K562 (cell line): ENCODE data around the gene MPIG6B. TPM values are rescaled to one million over a fixed set of nuclear protein-coding genes. Genes with fewer than 3 reads are reported as not detected.
A peak's percentile ranks its signal among the peaks of the same experiment; 100 is the strongest.

Source experiments
- AFF1 ChIP-seq, 2 experiments: fragments of 450-650 bp; IDR thresholded peaks; 2 replicates each; pipeline ENCODE4 v1.6.1; 2018; ENCODE audit warnings: mild to moderate bottlenecking in 2 of 2, low read depth in 1 of 2; ENCODE audit not compliant: partially characterized antibody in 2 of 2
- BRD9 ChIP-seq: fragments of 450-650 bp; IDR thresholded peaks from 2 replicates; pipeline ENCODE4 v1.6.1; 2018; ENCODE audit warnings: low read depth; ENCODE audit not compliant: partially characterized antibody
- EP400 ChIP-seq: fragments of 450-650 bp; IDR thresholded peaks from 2 replicates; pipeline ENCODE4 v1.6.1; 2017; ENCODE audit warnings: antibody characterized with exemption, mild to moderate bottlenecking, moderate library complexity
- ETS2 ChIP-seq: IDR thresholded peaks from 2 replicates; pipeline ENCODE4 v1.6.1; 2016; ENCODE audit warnings: borderline replicate concordance, missing genetic modification characterization, mild to moderate bottlenecking, moderate library complexity, missing compliant biosample characterization; ENCODE audit not compliant: poor library complexity, severe bottlenecking
- ETV6 ChIP-seq, 3 experiments: fragments of 150-350 bp in 1 of 3; sonication (generic) in 1 of 3; formaldehyde crosslinking in 1 of 3; IDR thresholded peaks; 2 replicates each; pipeline versions ENCODE4 v1.6.1 to v1.8.0; 2014 to 2022; ENCODE audit warnings: borderline replicate concordance in 2 of 3, low read depth in 2 of 3, antibody characterized with exemption in 1 of 3, low read length in 1 of 3, mild to moderate bottlenecking in 1 of 3, missing genetic modification reagents in 1 of 3
- GABPB1 ChIP-seq: sonication (generic); formaldehyde crosslinking; IDR thresholded peaks from 2 replicates; pipeline ENCODE4 v1.8.0; 2022; ENCODE audit warnings: mild to moderate bottlenecking, missing genetic modification reagents
- RB1 ChIP-seq: fragments of 450-650 bp; IDR thresholded peaks from 2 replicates; pipeline ENCODE4 v1.6.1; 2017; ENCODE audit warnings: low read depth, mild to moderate bottlenecking
- RBM39 ChIP-seq: fragments of 200-400 bp; formaldehyde crosslinking; optimal IDR thresholded peaks from 2 replicates; pipeline ENCODE3; 2018; ENCODE audit warnings: low read depth, low read length
- SOX6 ChIP-seq: fragments of 450-650 bp; IDR thresholded peaks from 2 replicates; pipeline ENCODE4 v1.6.1; 2014; ENCODE audit warnings: mild to moderate bottlenecking
- TARDBP ChIP-seq: fragments of 450-650 bp; IDR thresholded peaks from 2 replicates; pipeline ENCODE4 v1.6.1; 2016
- THAP12 ChIP-seq: fragments of 250-450 bp; sonication (Bioruptor Pico); IDR thresholded peaks from 2 replicates; pipeline ENCODE4 v1.9.0; 2021; ENCODE audit warnings: mild to moderate bottlenecking, inconsistent platforms
- ZKSCAN3 ChIP-seq: fragments of 250-450 bp; sonication (Bioruptor Pico); IDR thresholded peaks from 2 replicates; pipeline ENCODE4 v1.4.0; 2020
- ZZZ3 ChIP-seq: fragments of 450-650 bp; IDR thresholded peaks from 2 replicates; pipeline ENCODE4 v1.6.1; 2016; ENCODE audit warnings: antibody characterized with exemption, mild to moderate bottlenecking, moderate library complexity
- polyA plus RNA-seq, 8 experiments: library from polyadenylated mRNA; depleted of rRNA in 4 of 8; stranded (reverse) in 5 of 8; unstranded in 3 of 8; fragments of >200 nt; fragmentation: Nextera tagmentation in 2 of 8; fragmentation: Illumina TruSeq in 1 of 8; extraction: Ambion mirVana in 2 of 8; extraction: Trizol in 1 of 8; gene quantifications; 2 replicates each; pipeline versions ENCODE4 v1.2.1 to v1.2.3, GENCODE V29; 2011 to 2014; ENCODE audit warnings: inconsistent platforms in 1 of 8, missing spikeins in 1 of 8
- total RNA-seq, 7 experiments: library from RNA; depleted of rRNA in 6 of 7; stranded (reverse); fragments of >200 nt in 6 of 7; fragmentation: Illumina TruSeq in 2 of 7; extraction: Trizol in 2 of 7; gene quantifications; 2 replicates each; pipeline versions ENCODE4 v1.2.1 to v1.2.3, GENCODE V29; 2011 to 2021; ENCODE audit warnings: low replicate concordance in 1 of 7

The MPIG6B gene
- total and polyA plus RNA-seq, 9 of the 15 experiments (the other 6 are each of a cell fraction or from before 2014, with no cell fraction given): 0.11 to 1.2 (median 0.28) TPM; not detected in 1

- TF ChIP-seq ETV6 (IDR thresholded peaks at IDR 0.05; ENCODE audit: borderline replicate concordance in 1 of 2, low read depth in 2 of 2, low read length in 1 of 2) (0 out of 4 replicates have a peak, but pooled peaks of 1 of the 2 experiments have one; percentile 63), ETV6 (CRISPR knock-in tag; IDR thresholded peaks at IDR 0.05; ENCODE audit: borderline replicate concordance) (0 out of 2 replicates have a peak, but pooled peaks have one; percentile 81), ETS2 (tag) (no peak), ZZZ3 (no peak), RB1 (peak; percentile 98), GABPB1 (peak; percentile 79), SOX6 (peak; percentile 78; the same call in 1 of the 2 replicates), EP400 (no peak), ZKSCAN3 (CRISPR knock-in tag) (no peak), RBM39 (peak; percentile 87), THAP12 (CRISPR knock-in tag) (no peak), AFF1 (IDR thresholded peaks at IDR 0.05; ENCODE audit: low read depth in 1 of 2, partially characterized antibody in 2 of 2) (peak in 1 of 2 experiments; percentile 58), BRD9 (peak; percentile 81), TARDBP (no peak)
- TF ChIP-seq, all 486 proteins: peak for 178
Observed at GRCh38 chr6:31769684-31770371, 46.7 kb downstream of the MPIG6B start (continued).
